ENCODE results near the gene ANGPTL2.

Gene ANGPTL2

GRCh38 chr9:127109212-127109711, 13.2 kb downstream of the ANGPTL2 start:
- TF ChIP-seq POLR2A (IDR thresholded peaks at IDR 0.05; ENCODE audit: low read length) (no peak), GATA1 (IDR thresholded peaks at IDR 0.05; ENCODE audit: low read depth, low read length) (no peak)
- DNase-seq = no peak

- TF ChIP-seq GATA1 (IDR thresholded peaks at IDR 0.05; ENCODE audit: low read depth, low read length) = no peak
- TF ChIP-seq POLR2A (IDR thresholded peaks at IDR 0.05; ENCODE audit: low read length) = no peak
- no peak for DNase-seq
Measured at GRCh38 chr9:127107929-127108876, 14.2 kb downstream of the ANGPTL2 start.

GRCh38 chr9:127107171-127107928, 15.1 kb downstream of the ANGPTL2 start:
- no peak for DNase-seq

GRCh38 chr9:127106466-127106855, 16.0 kb downstream of the ANGPTL2 start:
- DNase-seq = no peak
- TF ChIP-seq GATA1 (IDR thresholded peaks at IDR 0.05; ENCODE audit: low read depth, low read length) (no peak), POLR2A (IDR thresholded peaks at IDR 0.05; ENCODE audit: low read length) (no peak)

More at GRCh38 chr9:127107171-127107928, 15.1 kb downstream of the ANGPTL2 start:
- TF ChIP-seq POLR2A (IDR thresholded peaks at IDR 0.05; ENCODE audit: low read length) (no peak), GATA1 (IDR thresholded peaks at IDR 0.05; ENCODE audit: low read depth, low read length) (no peak)

- TF ChIP-seq POLR2A (IDR thresholded peaks at IDR 0.05; ENCODE audit: low read length) (no peak), GATA1 (IDR thresholded peaks at IDR 0.05; ENCODE audit: low read depth, low read length) (no peak)
- DNase-seq = no peak
Measured at GRCh38 chr9:127105805-127106465, 16.5 kb downstream of the ANGPTL2 start.

- no peak for TF ChIP-seq POLR2A (IDR thresholded peaks at IDR 0.05; ENCODE audit: low read length)
- no peak for TF ChIP-seq GATA1 (IDR thresholded peaks at IDR 0.05; ENCODE audit: low read depth, low read length)
- DNase-seq = peak in 1 of 2 experiments; percentile 11
Measured at GRCh38 chr9:127104581-127105311, 17.7 kb downstream of the ANGPTL2 start.

- no peak for DNase-seq
- TF ChIP-seq POLR2A (IDR thresholded peaks at IDR 0.05; ENCODE audit: low read length) (no peak), GATA1 (IDR thresholded peaks at IDR 0.05; ENCODE audit: low read depth, low read length) (no peak)
Measured at GRCh38 chr9:127102788-127103187, 19.6 kb downstream of the ANGPTL2 start.

- no peak for DNase-seq
- TF ChIP-seq POLR2A (IDR thresholded peaks at IDR 0.05; ENCODE audit: low read length) = no peak
- TF ChIP-seq GATA1 (IDR thresholded peaks at IDR 0.05; ENCODE audit: low read depth, low read length) = no peak
Measured at GRCh38 chr9:127102176-127102575, 20.3 kb downstream of the ANGPTL2 start.

- no peak for DNase-seq
Measured at GRCh38 chr9:127099664-127100063, 22.8 kb downstream of the ANGPTL2 start.

GRCh38 chr9:127098916-127099553, 23.4 kb downstream of the ANGPTL2 start:
- no peak for DNase-seq
- TF ChIP-seq POLR2A (IDR thresholded peaks at IDR 0.05; ENCODE audit: low read length) (no peak), GATA1 (IDR thresholded peaks at IDR 0.05; ENCODE audit: low read depth, low read length) (no peak)

More at GRCh38 chr9:127099664-127100063, 22.8 kb downstream of the ANGPTL2 start:
- TF ChIP-seq POLR2A (IDR thresholded peaks at IDR 0.05; ENCODE audit: low read length) = no peak
- TF ChIP-seq GATA1 (IDR thresholded peaks at IDR 0.05; ENCODE audit: low read depth, low read length) = no peak

- no peak for DNase-seq
- TF ChIP-seq POLR2A (IDR thresholded peaks at IDR 0.05; ENCODE audit: low read length) (no peak), GATA1 (IDR thresholded peaks at IDR 0.05; ENCODE audit: low read depth, low read length) (no peak)
Measured at GRCh38 chr9:127097683-127098082, 24.8 kb downstream of the ANGPTL2 start.

- TF ChIP-seq POLR2A (IDR thresholded peaks at IDR 0.05; ENCODE audit: low read length) = no peak
- no peak for TF ChIP-seq GATA1 (IDR thresholded peaks at IDR 0.05; ENCODE audit: low read depth, low read length)
- DNase-seq = no peak
Measured at GRCh38 chr9:127096208-127096607, 26.2 kb downstream of the ANGPTL2 start.

All from erythroblast (primary cell).